Stimulated activated CD8-positive, alpha-beta memory T cell treated with anti-CD3 and anti-CD28 coated beads, Interleukin-4, amount 100 ng/mL, for 1 hour (primary cell): ENCODE results near the gene USP17L27.
"Not testable (repeated sequence)": the region's sequence is repeated elsewhere in the genome, so short reads cannot be mapped to it uniquely, and the experiment has no call there.

Experiments
- DNase-seq, 2 donors: peaks; one replicate each; pipeline ENCODE4 v3.0.0-alpha.2; 2020; ENCODE audit warnings: low read depth in 2 of 2, low spot score in 1 of 2

The USP17L27 gene, protein sequence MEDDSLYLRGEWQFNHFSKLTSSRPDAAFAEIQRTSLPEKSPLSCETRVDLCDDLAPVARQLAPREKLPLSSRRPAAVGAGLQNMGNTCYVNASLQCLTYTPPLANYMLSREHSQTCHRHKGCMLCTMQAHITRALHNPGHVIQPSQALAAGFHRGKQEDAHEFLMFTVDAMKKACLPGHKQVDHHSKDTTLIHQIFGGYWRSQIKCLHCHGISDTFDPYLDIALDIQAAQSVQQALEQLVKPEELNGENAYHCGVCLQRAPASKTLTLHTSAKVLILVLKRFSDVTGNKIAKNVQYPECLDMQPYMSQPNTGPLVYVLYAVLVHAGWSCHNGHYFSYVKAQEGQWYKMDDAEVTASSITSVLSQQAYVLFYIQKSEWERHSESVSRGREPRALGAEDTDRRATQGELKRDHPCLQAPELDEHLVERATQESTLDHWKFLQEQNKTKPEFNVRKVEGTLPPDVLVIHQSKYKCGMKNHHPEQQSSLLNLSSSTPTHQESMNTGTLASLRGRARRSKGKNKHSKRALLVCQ

DNA sequence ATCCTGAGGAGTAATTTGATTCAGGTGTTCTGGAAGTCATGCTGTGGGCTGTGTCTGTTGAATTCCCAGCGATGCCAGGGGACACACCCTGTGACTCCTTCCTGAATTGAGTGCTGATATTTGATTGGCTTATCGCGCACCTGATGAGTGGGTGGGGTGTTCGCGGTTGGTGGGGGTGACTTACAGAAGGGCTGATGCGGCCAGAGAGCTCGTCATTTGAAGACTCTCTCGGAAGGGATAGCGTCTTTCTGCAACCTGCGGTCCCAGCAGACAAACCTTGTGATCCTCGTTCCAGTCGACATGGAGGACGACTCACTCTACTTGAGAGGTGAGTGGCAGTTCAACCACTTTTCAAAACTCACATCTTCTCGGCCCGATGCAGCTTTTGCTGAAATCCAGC, at the start of gene USP17L27:
Gene USP17L27 (plus strand): TSS at position 301 of the 400 bp plus-strand sequence. CDS start 0 bp downstream, at position 301.
- not testable (repeated sequence) for DNase-seq

DNA sequence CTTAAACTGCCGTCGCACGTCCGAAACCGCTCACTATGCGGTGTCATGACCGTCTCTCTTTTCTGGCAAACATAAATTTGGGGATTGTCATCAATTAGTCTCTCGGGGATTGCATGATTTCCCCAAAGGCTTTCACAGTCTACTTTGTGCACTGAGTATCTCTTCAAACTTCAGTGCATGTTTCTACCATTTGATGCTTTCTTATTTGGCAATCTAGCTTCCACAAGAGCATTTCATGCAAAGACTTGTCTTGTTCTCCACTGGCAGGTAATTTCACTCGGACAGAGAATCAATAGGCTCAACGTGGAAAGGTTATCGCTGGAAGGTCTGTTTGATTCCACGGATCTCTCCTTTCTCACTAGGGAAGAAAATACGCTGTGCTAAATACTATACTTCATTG, 19.8 kb upstream of the USP17L27 start:
- DNase-seq, result not testable (repeated sequence)

DNA sequence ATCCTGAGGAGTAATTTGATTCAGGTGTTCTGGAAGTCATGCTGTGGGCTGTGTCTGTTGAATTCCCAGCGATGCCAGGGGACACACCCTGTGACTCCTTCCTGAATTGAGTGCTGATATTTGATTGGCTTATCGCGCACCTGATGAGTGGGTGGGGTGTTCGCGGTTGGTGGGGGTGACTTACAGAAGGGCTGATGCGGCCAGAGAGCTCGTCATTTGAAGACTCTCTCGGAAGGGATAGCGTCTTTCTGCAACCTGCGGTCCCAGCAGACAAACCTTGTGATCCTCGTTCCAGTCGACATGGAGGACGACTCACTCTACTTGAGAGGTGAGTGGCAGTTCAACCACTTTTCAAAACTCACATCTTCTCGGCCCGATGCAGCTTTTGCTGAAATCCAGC, 19.1 kb upstream of the USP17L27 start, which contains the start of gene USP17L24:
Gene USP17L24 (plus strand): TSS at position 301 of the 400 bp plus-strand sequence. CDS start 0 bp downstream, at position 301.
- DNase-seq, result not testable (repeated sequence)

DNA sequence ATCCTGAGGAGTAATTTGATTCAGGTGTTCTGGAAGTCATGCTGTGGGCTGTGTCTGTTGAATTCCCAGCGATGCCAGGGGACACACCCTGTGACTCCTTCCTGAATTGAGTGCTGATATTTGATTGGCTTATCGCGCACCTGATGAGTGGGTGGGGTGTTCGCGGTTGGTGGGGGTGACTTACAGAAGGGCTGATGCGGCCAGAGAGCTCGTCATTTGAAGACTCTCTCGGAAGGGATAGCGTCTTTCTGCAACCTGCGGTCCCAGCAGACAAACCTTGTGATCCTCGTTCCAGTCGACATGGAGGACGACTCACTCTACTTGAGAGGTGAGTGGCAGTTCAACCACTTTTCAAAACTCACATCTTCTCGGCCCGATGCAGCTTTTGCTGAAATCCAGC, 14.3 kb upstream of the USP17L27 start, which contains the start of gene USP17L25:
Gene USP17L25 (plus strand): TSS at position 301 of the 400 bp plus-strand sequence. CDS start 0 bp downstream, at position 301.
- not testable (repeated sequence) for DNase-seq

DNA sequence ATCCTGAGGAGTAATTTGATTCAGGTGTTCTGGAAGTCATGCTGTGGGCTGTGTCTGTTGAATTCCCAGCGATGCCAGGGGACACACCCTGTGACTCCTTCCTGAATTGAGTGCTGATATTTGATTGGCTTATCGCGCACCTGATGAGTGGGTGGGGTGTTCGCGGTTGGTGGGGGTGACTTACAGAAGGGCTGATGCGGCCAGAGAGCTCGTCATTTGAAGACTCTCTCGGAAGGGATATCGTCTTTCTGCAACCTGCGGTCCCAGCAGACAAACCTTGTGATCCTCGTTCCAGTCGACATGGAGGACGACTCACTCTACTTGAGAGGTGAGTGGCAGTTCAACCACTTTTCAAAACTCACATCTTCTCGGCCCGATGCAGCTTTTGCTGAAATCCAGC, 9.6 kb upstream of the USP17L27 start, which contains the start of gene USP17L26:
Gene USP17L26 (plus strand): TSS at position 301 of the 400 bp plus-strand sequence. CDS start 0 bp downstream, at position 301.
- DNase-seq, result not testable (repeated sequence)

DNA sequence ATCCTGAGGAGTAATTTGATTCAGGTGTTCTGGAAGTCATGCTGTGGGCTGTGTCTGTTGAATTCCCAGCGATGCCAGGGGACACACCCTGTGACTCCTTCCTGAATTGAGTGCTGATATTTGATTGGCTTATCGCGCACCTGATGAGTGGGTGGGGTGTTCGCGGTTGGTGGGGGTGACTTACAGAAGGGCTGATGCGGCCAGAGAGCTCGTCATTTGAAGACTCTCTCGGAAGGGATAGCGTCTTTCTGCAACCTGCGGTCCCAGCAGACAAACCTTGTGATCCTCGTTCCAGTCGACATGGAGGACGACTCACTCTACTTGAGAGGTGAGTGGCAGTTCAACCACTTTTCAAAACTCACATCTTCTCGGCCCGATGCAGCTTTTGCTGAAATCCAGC, 4.8 kb upstream of the USP17L27 start, which contains the start of gene USP17L5:
Gene USP17L5 (plus strand): TSS at position 301 of the 400 bp plus-strand sequence. CDS start 0 bp downstream, at position 301.
- not testable (repeated sequence) for DNase-seq

DNA sequence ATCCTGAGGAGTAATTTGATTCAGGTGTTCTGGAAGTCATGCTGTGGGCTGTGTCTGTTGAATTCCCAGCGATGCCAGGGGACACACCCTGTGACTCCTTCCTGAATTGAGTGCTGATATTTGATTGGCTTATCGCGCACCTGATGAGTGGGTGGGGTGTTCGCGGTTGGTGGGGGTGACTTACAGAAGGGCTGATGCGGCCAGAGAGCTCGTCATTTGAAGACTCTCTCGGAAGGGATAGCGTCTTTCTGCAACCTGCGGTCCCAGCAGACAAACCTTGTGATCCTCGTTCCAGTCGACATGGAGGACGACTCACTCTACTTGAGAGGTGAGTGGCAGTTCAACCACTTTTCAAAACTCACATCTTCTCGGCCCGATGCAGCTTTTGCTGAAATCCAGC, 4.6 kb downstream of the USP17L27 start, which contains the start of gene USP17L28:
Gene USP17L28 (plus strand): TSS at position 301 of the 400 bp plus-strand sequence. CDS start 0 bp downstream, at position 301.
- not testable (repeated sequence) for DNase-seq

DNA sequence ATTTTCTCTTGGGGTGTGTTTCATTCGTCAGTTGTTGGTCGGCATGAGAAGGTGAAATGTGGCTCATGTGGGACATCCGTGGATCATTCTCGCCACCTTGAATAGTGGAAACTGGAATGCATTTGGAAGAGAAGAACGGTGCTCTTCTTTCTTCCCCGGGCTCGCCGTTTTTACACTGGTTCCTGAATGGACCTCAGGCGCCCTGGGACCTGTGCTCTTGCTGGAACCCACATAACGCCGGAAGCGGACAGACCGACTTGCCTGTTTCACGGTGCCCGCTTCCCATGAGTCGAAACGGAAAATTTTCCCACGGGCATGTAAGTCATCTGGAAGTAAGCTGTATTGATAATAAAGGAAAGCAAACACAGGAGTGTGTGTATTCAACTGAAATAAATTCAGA, 6.9 kb downstream of the USP17L27 start:
- DNase-seq, result not testable (repeated sequence)

DNA sequence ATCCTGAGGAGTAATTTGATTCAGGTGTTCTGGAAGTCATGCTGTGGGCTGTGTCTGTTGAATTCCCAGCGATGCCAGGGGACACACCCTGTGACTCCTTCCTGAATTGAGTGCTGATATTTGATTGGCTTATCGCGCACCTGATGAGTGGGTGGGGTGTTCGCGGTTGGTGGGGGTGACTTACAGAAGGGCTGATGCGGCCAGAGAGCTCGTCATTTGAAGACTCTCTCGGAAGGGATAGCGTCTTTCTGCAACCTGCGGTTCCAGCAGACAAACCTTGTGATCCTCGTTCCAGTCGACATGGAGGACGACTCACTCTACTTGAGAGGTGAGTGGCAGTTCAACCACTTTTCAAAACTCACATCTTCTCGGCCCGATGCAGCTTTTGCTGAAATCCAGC, 9.4 kb downstream of the USP17L27 start, which contains the start of gene USP17L29:
Gene USP17L29 (plus strand): TSS at position 301 of the 400 bp plus-strand sequence. CDS start 0 bp downstream, at position 301.
- DNase-seq, result not testable (repeated sequence)

DNA sequence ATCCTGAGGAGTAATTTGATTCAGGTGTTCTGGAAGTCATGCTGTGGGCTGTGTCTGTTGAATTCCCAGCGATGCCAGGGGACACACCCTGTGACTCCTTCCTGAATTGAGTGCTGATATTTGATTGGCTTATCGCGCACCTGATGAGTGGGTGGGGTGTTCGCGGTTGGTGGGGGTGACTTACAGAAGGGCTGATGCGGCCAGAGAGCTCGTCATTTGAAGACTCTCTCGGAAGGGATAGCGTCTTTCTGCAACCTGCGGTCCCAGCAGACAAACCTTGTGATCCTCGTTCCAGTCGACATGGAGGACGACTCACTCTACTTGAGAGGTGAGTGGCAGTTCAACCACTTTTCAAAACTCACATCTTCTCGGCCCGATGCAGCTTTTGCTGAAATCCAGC, 18.9 kb downstream of the USP17L27 start, which contains the start of gene USP17L30:
Gene USP17L30 (plus strand): TSS at position 301 of the 400 bp plus-strand sequence. CDS start 0 bp downstream, at position 301.
- DNase-seq, result not testable (repeated sequence)

DNA sequence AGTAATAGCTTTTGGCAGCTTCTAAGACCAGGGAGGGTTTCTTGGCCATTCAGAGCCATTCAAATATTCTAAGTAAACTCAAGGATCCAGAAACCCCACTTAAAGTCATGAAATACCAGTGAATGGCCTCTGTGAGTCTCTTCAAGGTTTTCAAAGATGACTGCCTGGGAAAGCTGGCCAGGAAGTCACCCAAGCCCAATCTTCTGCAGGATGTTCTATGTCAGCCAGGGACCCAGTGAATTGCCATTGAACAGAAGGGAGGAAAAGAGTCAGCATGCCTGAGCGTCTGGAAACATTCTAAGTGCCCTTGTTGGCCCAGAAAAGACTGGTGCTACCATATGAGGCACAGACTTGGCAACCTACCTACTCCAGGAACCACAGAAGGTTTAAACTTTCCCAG, 35.9 kb downstream of the USP17L27 start:
- not testable (repeated sequence) for DNase-seq

DNA sequence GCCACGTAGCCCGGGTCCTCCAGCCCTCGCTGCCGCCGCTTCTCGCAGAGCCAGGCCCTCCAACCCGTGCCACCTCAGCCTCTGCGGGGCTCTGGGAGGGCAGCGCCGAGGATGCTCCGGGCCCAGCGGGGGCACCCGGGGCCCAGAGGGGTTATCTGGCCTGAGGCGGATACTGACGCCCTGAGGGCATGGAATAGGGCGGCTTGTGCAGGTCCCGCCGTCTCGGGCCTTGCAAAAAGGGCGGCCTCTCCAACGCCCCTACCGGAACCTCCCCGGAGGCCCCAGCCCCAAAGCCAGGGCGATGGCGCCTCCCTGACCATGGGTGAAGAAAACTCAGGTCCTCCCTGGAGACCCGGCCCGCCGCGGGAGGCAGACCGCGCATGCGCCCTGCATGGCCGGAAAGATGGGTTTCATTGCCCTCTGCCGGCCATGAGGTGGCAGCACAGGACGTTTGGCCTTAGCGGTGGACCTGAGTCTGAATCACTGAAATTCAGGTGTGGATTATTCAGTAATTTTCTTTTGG, 37.1 kb downstream of the USP17L27 start:
- peak in 1 of 2 donors; percentile 37 for DNase-seq

DNA sequence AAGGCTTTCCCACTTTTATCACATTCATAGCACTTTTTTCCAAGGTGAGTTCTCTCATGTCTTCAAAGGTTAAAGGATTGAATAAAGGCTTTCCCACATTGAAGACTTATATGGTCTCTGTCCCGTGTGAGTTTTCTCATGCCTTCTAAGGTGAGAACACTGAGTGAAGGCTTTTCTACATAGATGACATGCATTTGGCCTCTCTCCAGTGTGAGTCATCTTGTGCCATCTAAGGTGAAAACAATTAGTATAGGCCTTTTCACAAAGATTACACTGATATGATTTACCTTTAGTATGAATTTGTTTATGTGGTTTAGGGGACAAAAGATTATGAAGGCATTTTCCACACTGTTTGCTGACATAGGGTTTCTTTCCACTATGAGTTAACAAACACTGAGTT, 40.2 kb downstream of the USP17L27 start:
- no peak for DNase-seq

DNA sequence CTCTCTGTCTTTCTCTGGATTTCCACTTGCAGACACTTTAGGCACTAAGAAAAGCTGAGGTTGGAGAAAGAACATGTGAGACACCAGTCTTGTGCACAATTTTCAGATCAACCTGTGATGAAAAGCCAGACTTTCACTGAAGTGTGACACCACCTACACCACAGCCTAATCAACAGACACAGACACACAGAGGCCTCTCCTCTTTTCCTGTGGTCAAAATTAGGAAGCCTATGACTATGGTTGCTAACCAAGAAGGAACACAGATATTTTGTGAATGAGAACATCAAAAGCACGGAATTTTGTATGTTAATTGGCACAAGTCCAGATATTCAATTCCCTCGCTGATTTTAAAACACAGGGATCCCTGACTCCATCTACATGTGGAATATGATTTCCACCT, 45.1 kb downstream of the USP17L27 start:
- not testable (repeated sequence) for DNase-seq
